ENCODE results near the gene CR1L. TPM values are rescaled to one million over a fixed set of nuclear protein-coding genes. Genes with fewer than 3 reads are reported as not detected.

Gene CR1L
- total RNA-seq, 1 donor from 2014 or later, result not detected

Other genes with a start within 250 kb of the CR1L start
- not detected in 3 replicates for gene CR2, start 190.8 kb upstream of the CR1L start, total RNA-seq
- not detected in 3 replicates for gene CR1, start 149.0 kb upstream of the CR1L start, total RNA-seq
- 96.4 to 99.9 TPM (median 97.8 TPM) in 3 replicates for gene CD46, start 106.9 kb downstream of the CR1L start, total RNA-seq

All from chondrocyte (in vitro differentiated cells).